GM19351 (cell line): Measurements from ENCODE around the gene ELF5.

Experiments used
- ATAC-seq: cut with Tn5 transposase; IDR thresholded peaks from one replicate; pipeline ENCODE4 v1.9.1; 2021; ENCODE audit warnings: mild to moderate bottlenecking, moderate library complexity; ENCODE audit not compliant: unreplicated experiment

The ELF5 gene

DNA sequence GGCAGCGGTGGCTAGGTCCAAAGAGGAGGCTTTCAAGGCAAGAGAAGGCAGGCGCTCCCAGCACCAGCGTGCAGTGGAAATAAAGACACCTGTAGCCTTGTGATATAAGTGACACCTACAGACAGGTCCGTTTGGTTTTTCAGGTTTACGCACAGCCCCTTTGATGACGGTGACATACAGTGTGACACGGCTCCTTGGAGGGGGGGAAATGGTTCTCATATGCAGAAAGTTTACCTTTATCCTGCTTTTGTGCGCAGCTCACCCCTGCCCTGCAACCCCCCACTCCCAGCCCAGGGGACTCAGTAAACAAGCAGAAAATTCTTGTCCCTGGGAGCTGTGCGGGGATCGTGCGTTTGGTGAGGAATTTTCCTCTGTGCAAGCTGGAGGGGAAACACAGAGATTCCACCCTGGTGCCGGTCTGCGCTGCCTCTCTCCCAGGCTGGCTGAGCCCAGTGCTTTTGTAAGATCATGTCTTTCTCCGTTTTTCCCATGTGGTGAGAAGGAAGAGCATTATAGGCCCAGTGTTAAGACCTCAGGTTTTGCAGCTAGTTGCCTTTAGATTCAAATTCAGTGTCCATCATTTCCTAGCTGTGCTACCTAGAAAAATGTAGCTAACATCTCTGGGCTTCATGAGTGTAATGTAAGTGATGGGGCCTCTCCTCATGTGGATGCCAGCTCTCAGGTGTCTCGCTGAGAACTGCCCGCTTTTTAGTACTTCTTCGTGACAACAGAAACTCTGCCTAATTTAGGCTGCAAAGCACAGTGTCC lies at the start of gene ELF5:
Gene ELF5 (minus strand): TSS at position 113 of the 768 bp plus-strand sequence. CDS start 8,045 bp downstream, outside the sequence.
- ATAC-seq = no peak

DNA sequence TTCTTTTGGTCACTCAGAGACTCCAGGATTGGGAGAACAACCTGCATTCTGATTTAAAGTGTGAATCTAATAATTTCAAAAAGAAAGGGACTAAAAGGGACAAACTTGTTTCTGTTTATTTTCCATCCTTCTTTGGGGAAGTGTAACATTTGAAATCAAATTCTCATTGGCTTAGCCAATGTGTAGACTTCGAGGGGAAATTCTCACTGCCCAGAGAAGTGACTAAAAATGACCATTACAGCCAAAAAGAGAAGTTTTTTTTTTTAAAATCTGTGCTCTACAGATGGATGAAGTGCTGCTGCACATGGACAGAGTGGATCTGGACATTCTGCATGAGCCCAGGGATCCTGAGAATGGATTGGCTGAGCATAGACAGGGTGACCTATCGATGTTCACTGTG lies 49.4 kb upstream of the ELF5 start:
- no peak for ATAC-seq

DNA sequence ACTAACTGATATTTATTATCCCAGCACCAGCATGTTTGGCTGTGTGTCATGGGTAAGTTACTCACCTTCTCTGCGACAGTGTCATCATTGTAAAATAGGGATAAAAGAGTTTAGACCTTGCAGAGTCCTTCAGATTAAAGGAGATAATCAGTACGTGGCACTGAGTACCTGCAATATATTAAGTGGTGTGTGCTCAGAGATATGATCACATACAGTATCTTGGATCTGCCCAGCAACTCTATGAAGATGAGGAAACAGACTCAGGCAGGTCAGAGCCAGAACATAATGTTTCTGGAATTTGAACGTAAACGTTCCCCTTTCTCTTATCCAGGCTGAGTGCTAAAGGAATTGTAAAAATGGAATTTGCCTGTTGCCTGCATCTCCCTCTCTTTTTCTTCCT lies 46.9 kb upstream of the ELF5 start:
- no peak for ATAC-seq

DNA sequence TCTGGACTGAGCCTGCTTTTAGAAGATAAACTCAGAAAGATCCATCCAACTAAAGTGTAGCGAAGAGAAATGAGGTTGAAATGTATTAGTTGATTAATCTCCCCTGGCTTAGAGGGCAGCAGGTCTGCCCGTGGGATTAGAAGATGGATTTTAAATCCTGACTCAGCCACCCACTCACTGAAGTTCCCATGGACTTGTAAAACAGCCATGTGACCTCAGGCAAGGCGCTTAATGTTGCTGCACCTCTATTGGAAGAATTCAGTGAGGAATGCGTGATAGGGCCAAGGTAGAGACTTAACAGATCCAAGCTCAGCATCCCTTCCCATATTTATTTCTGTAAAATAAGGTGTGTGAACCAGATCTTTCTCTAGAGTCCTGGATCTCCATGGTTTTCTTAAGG lies 45.1 kb upstream of the ELF5 start:
- no peak for ATAC-seq

DNA sequence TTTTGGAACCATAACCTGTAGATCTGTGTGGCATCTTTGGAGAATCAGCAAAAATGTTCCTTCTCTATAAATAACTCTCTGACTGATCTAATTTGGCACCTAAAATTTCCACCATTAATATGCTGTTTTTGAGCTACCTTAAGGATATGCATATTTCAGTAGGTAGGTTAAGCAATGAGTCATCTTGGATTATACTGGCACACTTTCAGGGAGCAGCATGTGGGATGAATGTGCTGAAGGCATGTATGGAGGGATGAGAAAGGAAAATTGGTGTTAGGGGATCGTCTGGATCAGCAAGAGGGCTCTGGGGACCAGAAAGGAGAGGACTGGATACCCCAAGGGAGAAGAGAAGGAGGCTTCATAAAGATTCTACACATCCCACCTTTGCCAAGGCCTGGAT lies 44.6 kb upstream of the ELF5 start:
- no peak for ATAC-seq

DNA sequence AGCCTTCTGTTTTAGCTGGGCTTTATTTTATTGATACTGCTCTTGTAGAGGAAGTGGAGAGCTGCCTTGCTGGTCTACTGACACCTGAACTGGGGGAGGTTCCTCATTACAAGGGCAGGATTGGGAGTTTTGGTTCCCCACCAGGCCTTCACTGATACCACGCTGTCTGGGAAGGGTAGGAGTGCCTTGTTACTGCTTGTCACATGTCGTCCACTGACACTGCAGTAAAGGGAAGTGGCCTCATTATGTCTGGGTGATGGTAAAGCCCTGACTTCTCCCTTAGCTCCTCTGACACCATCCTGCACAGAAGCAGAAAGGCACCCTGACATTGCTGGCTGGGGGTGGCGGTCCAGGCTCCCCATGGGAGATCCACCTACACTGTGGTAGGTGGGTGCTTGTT lies 38.7 kb upstream of the ELF5 start:
- ATAC-seq = no peak

DNA sequence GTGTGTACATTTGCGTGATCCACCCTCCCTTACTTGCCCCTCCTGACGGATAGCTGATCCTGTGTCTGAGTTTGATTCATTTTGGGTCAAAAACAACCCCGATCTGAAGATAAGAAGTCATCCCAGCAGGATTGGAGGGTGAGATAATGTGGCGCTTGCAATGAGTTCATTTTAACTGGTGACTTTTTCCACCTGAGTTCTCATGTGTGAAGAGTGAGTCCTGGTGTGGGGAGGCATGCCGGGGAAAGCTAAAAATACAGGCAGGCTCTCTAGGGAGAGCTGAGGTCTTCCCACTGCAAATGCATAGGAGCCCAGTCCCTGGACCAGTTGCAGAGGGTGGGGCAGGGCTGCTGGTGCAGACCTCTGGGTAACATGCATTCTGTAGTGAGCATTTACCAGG lies 35.7 kb upstream of the ELF5 start:
- ATAC-seq = no peak

DNA sequence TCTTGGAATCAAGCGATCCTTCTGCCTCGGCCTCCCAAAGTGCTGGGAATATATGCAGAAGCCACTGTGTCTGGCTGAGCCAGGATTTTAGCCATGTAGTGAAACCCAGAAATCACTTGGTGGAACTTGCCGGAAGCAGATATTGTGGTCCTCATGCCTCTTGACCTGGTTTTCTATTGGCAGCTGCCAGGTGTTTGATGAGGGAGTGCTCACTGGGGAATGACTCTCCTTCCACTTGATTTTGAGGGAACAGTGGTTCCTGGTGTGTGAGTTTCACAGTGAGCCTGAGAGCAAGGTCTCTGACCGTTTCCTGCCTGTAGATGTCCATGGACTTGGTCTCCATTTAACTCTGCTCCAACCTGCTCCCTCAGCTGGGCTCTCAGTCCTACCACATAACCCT lies 34.7 kb upstream of the ELF5 start:
- no peak for ATAC-seq

DNA sequence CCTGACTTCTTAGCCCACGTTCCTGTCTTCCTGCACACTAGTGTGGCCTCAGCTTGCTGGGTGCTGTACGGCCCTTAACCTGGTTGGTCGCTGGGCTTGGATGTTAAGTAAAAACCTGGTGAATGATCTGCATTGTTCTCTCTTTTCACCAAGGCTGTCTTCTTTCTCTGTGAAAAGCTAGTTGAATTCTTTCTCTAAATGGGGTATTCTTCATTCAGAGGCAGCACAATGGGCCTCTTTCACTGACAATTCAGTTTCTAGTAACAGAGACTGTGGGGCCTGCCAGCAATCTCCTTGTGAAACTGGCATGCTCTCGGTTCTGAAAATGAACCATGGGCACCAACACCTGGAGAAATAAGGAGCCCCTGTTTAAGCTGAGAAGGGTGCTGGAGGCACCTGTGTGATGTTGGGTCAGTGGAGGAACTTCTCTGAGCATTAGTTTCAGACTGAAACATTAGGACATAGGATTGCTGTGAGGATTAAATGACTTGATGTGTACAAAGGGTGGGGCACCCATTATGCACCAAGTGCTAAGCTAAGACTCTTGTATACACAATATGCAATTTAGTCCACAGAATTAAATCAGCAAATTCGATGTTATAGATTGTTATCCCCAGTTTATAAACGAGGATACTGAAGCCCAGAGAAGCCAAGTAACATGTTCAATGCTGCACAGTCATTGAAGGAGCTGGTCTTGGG lies 33.1 kb upstream of the ELF5 start:
- no peak for ATAC-seq

DNA sequence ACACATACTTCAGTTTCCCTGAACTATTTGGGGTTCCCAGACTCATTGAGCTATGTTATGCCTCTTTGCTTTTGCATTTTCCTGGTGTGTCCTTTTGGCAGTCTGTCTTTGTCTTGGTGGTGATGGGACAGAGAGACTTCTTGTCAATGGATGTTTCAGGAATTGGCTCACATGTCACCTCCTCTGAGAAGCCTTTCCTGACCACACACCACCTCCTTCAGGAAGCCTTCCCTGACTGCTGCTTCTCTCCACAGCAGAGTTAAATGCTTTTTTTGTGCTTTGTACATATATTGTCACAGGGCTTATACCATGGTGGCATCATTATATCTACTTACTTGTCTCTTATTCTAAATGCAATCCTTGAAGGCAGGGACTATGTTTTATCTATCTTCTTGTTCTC lies 28.5 kb upstream of the ELF5 start:
- ATAC-seq = no peak

DNA sequence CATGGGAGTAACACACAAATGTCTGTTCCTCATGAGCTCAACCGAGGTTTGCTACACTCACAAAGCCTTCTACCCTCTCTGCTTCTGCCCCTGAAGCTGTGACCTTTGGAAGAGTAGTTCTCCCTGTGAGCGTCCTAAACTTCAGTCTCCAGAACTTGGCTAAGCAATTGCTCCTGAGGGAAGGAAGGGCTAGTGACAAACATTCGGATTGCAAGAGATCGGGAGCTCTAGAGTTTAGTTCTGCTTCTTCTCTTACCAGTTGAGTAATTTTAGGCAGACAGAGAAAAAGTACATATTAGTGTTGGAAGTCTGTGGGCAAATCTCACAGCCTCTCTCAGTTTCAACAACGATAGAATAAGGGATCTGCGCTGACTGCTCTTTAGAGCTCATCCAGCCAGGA lies 27.3 kb upstream of the ELF5 start:
- ATAC-seq = no peak

DNA sequence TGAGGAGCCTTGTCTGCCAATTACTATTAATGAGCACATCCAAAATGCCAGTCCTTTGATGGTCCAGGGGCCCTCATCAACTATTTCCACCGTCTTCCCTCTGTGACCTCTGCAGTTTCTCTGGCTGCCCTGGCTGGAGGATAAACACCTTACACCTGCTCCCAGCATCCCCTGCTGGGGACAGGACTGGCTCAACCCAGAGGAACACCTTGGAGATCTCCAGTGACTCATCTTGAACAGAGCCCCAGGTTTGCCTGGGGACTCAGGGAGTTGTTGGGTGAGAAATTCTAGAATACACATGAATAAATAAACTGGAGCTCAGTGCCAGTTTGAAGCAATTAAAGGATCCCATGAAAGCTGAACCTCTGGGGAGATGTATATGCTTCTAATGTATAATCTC lies 24.0 kb upstream of the ELF5 start:
- ATAC-seq = no peak

DNA sequence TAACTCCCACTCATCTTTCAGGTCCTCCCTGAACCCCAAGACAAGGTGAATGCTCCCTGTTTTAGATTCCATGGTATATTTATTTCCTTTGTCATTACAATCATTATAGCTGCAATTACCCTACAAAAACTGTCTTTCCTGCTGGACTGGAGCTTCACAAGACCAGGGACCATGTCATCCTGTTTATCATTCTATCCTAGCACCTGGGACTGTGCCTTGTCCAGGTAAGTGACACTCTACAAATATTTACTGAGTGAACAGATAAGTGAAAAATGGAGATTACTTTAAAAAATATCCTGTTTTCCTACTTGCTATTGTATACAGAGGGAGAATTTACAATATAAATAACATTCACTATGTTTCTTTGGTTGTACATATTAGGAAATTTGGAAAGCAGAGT lies 22.5 kb upstream of the ELF5 start:
- no peak for ATAC-seq

DNA sequence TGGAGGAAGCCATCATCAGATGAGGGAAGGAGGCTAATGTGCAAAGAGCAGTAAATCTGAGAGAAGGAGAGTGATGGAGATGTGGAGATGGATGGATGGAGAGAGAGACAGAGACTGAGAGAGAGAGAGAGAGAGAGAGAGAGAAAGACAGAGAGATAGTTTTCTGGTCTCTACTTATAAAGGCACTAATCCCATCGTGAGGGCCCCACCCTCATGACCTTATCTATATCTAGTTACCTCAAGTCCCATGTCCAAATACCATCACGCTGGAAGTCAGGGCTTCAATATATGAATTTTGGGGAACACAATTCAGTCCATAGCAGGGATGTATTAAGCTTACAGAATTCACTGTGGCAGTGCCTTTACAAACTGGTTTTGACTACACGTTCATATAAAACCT lies 21.2 kb upstream of the ELF5 start:
- no peak for ATAC-seq

DNA sequence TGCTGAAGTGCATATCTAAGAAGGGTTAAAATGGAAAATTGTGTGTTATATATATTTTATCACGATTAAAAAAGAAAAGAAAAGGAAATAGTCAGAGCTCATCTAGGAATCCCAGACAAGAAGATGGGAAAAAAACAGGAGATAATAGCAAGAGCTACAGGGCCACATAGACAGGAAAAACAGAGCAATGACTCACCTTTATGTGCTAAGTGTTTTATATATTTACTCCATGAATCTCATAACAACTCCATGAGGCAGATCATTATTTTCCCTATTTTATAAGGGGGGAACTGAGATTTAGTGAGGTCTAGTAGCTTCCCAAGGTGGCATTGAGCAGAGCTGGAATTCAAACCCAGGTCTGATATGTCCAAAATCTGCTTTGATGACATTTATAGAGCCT lies 18.1 kb upstream of the ELF5 start:
- no peak for ATAC-seq

DNA sequence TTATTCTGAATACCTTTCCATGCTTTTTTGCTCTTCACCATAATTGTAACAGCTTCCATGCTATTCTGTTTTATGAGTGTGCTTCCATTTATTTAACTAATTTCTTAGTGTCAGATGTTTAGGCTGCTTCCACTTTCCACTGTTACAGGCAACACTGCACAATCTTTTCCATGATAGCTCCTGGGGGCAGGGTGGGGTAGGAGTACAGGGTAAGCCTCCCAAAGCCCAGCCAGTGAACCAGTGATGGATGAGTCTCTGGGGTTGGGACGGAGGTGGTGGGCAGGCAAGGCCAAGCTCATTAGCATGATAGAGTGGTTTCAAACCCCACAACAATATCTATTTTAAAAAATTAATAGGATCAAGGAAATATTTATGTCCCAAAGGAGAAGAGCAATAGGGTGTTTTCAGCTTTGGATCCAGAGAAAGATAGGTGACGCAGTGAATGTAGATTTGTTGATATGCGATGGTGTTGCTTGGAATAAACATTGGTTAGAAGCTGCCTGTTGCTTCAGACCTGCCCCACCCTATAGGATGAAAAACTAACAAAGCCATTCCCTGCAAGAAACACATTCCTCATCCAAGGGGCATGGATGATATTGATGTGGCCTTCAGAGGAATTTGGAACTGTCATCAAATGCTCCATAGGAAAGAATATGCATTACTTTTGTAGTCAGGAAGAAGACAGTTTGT lies 17.1 kb upstream of the ELF5 start:
- no peak for ATAC-seq

DNA sequence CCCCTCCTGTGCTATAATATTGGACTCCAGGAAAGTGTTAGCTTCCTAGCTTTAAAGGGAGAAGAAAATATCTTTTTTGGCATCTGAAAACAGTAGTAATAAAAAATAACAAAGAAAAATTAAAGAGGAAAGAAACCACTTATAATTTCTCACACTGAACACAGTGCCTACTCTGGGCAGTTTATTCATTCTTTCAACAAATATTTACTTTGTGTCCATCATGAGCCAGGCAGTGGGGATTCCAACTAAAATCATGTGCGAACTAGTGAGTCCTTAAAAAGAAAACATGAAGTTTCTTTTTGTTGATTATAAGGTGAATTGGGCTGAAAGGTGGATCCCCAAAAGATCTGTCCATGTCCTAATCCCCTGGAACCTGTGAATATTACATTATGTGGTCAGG lies 16.0 kb upstream of the ELF5 start:
- no peak for ATAC-seq

DNA sequence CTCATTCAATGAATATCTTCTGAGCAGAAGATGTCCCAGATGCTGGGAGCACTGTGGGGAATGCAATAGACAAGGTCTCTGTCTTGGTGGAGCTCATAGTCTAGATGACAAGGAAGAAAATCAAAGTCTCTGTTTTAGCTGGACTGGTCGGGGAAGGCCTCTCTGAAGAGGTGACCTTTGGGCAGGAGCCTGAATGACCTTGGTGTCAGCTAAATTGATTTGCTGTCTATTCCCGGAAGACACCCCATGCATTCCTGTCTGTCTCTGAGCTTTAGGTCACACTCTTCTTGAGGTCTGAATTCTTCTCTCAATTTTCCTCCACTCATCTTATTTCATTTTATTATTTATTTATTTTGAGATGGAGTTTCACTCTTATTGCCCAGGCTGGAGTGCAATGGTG lies 14.5 kb upstream of the ELF5 start:
- ATAC-seq = no peak

DNA sequence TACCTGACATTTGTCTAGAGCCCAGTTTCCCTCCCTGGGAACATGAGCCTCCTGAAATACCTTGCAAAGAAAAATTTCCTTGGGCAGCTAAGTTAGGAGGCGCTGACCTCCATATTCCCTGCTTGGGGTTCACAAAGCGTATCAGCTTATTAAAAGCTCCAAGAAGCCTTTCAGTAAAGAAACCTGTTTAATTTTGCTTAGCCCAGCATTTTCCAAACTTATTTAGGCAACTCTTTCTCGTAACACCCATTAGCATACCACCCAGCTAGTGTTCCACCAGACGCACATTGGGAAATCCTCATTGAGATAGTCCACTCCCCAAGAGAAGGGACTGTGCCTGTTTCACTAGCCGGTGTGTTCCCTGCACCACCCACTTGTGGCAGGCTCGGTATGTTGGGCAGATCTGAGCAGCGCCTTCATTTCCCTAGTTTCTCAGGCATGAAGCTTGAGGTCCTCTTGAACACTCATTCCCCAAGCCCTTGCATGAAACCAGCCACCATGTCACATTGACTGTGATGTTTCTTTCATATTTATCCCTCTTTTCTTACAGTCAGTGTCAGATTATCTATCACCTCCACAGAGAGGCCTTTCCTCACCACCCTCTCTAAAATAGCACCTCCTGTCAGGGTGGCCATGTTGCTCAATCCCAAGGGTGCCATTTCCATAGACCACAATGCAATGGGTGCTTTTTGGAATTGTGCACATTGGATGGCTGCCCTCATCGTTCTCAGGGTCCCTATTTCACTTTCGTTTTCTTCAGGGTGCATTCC lies 12.5 kb upstream of the ELF5 start:
- no peak for ATAC-seq

DNA sequence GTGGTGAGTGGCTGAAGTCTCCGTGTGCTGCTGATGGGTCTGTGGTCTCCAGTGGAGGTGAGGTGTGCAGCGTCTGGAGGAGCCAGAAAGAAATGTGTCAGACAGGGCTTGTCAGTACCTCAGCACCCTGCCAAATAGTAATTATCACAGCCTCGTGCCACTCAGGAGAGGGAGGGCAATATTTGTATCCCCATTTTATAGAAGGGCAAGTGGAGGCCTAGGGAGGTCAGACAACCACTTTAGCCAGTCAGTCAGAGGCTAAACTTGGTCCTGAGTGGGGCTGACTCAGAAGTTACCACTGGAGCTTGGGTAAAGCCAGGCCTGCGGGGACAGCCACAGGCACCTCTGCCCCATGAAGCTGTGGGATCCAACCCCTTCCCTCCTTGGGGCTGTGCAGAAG lies 11.5 kb upstream of the ELF5 start:
- no peak for ATAC-seq

DNA sequence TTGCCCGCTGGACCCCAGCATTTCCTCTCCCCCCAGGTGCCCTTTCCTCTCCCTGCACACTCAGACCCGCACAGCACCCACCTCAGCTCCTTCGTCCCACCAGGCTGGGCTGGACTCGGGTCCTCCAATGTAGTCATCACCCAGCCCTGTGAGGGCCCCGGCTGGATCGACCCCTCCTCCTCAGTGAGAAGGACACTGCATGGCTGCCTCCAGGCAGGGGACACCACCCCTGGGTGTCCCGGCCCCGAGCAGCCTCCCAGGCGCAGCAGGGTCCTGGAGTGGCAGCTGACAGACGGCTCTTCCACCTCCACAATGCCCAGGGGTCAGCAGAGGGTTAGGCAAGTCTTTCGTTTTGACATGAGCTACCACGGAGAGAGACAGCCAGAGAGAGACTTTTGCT lies 11.1 kb upstream of the ELF5 start:
- ATAC-seq = no peak
